ENCODE data around the gene NUDT14. TPM values are rescaled to one million over a fixed set of nuclear protein-coding genes. Genes with fewer than 3 reads are reported as not detected.

NUDT14 gene
- total and polyA plus RNA-seq, 7 donors = 14.7 to 45.4 (median 23.3) TPM

DNA sequence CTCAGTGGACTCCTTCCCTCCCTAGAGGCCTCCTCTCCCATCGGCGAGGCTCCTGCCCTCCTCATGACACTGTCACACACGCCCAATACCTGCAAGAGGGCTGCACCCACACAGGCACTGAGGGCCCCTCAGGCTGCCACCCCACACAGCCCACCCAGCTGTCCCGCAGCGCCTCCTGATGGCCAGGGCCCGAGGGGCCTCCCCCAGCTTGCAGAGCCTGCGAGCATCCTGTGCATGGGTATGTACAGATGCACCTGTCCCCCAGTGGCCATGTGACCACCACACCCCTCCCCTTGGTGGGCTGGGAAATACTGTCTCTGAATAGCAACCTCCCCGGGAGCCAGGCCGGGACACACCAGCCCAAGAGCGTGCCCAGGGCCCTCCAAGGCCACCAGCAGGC is 19.0 kb upstream of the NUDT14 start:
- Histone ChIP-seq H3K27me3 (ENCODE audit: insufficient read depth in 3 of 3, low read length in 2 of 3) (peaks cover 0 to 43% (median 8%) of the 10 kb centered on the region in 3 donors), H3K27ac (no peak overlapping the region), H3K9me3 (no peaks in the 10 kb centered on the region), H3K4me1 (peaks cover 27% of the 10 kb centered on the region), H3K4me3 (no peak overlapping the region), H3K36me3 (ENCODE audit: insufficient read depth in 1 of 2, low read depth in 1 of 2) (no peaks in the 10 kb centered on the region)
- WGBS, 3 donors = 70 to 80% (median 77%) methylated on average over 10 of the region's 10 CpGs
- ATAC-seq = no peak
- no peak for DNase-seq
- TF ChIP-seq, protein P1, sequence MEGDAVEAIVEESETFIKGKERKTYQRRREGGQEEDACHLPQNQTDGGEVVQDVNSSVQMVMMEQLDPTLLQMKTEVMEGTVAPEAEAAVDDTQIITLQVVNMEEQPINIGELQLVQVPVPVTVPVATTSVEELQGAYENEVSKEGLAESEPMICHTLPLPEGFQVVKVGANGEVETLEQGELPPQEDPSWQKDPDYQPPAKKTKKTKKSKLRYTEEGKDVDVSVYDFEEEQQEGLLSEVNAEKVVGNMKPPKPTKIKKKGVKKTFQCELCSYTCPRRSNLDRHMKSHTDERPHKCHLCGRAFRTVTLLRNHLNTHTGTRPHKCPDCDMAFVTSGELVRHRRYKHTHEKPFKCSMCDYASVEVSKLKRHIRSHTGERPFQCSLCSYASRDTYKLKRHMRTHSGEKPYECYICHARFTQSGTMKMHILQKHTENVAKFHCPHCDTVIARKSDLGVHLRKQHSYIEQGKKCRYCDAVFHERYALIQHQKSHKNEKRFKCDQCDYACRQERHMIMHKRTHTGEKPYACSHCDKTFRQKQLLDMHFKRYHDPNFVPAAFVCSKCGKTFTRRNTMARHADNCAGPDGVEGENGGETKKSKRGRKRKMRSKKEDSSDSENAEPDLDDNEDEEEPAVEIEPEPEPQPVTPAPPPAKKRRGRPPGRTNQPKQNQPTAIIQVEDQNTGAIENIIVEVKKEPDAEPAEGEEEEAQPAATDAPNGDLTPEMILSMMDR (IDR thresholded peaks at IDR 0.05) = no peak
- intact Hi-C loops (cut with DNase I) = loop anchor here in 1 of 2 donors (5.0 kb wide), 3 partner anchors 82 to 152 kb away; no protein-coding TSS in a partner anchor

DNA sequence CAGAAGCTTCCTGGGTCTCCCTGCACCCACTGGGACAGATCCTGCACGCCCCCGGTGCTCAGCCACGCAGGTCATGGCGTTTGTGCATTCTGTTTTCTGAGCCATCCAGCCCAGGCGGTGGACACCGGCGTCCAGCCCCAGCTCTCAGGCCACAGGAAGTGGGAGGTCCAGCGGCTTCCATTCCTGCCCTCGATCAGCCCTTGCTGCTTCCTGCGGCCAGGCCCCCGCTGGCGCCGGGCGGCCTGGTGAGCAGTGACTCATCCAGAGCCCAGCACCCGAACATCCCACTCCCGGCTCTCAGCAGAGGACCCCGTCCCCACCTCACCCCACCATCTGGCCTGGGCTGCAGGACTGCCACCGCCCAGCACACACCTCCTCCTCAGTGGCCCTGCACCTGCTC is 18.0 kb upstream of the NUDT14 start:
- H3K4me1 ChIP-seq = peaks cover 17% of the 10 kb centered on the region
- no peak for ATAC-seq

DNA sequence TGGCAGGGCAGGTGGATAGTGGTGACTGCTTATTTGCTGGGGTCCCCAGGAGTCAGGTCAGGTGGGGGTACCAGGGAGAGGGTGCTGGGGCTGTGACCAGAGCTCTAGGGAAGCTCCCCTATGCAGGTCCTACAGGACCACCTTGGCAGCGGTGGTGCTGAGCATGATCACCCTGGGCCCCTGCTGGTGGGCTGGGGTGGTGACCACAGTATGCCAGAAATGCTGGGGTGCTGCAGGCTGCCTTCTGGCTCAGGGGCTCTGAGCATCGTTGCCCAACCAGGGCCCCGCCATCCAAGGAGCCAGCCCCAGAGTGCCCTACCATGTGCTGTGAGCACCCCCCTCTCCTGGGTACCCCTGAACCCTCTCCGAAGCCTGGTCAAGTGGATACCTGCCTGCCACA is 17.5 kb upstream of the NUDT14 start:
- Histone ChIP-seq H3K4me3 (no peak overlapping the region), H3K4me1 (peaks cover 16% of the 10 kb centered on the region), H3K27me3 (ENCODE audit: insufficient read depth in 3 of 3, low read length in 2 of 3) (peaks cover 0 to 48% (median 12%) of the 10 kb centered on the region in 3 donors), H3K36me3 (ENCODE audit: insufficient read depth in 1 of 2, low read depth in 1 of 2) (no peaks in the 10 kb centered on the region), H3K27ac (peak overlapping the region; percentile 61), H3K9me3 (no peaks in the 10 kb centered on the region)
- TF ChIP-seq, protein P1 (IDR thresholded peaks at IDR 0.05) = no peak
- whole genome bisulfite sequencing, 3 donors = 74 to 86% (median 85%) methylated on average over 4 of the region's 4 CpGs
- no peak for DNase-seq
- ATAC-seq = no peak
- intact Hi-C loops (cut with DNase I) = loop anchor here in 1 of 2 donors (5.0 kb wide), 1 partner anchor 106 kb away; no protein-coding TSS in a partner anchor

More for the DNA sequence above, 18.0 kb upstream of the NUDT14 start:
- DNase-seq = no peak
- H3K27me3 ChIP-seq (ENCODE audit: insufficient read depth in 3 of 3, low read length in 2 of 3) = peaks cover 0 to 48% (median 12%) of the 10 kb centered on the region in 3 donors
- no peaks in the 10 kb centered on the region for H3K9me3 ChIP-seq
- TF ChIP-seq, protein P1 (IDR thresholded peaks at IDR 0.05) = no peak
- H3K27ac ChIP-seq = peak overlapping the region; percentile 61
- H3K4me3 ChIP-seq = no peak overlapping the region
- intact Hi-C loops (cut with DNase I) = loop anchor here in 1 of 2 donors (5.0 kb wide), 1 partner anchor 107 kb away; no protein-coding TSS in a partner anchor
- 50 to 54% (median 53%) methylated on average over 13 to 18 of the region's 18 CpGs for WGBS, 3 donors
- no peaks in the 10 kb centered on the region for H3K36me3 ChIP-seq (ENCODE audit: insufficient read depth in 1 of 2, low read depth in 1 of 2)

DNA sequence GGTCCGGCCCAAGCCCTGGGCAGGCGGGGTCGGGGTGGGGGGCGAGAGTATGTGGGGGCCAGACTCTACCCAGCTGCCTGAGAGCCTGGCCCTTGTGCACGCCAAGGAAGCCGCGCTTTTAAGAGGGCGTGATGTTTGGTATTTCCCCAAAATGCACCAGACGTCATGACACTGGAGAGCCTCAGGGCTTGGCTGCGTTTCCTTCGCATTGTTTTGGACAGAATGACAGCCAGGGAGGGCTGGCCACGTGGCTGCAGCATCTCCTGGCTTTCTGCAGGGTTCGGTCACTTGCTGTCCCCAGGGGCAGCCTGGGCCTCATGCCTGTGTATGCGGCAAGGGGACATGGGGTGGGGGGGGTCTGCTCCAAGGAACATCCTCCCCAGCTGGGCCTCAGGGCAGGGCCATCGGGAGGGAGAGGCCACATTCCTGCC is 16.1 kb upstream of the NUDT14 start:
- DNase-seq = peak in 1 of 2 donors; percentile 78
- TF ChIP-seq, protein P1 (IDR thresholded peaks at IDR 0.05) = no peak

More for the DNA sequence above, 16.1 kb upstream of the NUDT14 start:
- no peaks in the 10 kb centered on the region for H3K9me3 ChIP-seq
- no peak overlapping the region for H3K4me3 ChIP-seq
- H3K4me1 ChIP-seq = peaks cover 13% of the 10 kb centered on the region
- H3K27ac ChIP-seq = peak overlapping the region; percentile 61
- peak in 3 of 4 donors; percentile 2 to 28 (median 20) for ATAC-seq
- H3K27me3 ChIP-seq (ENCODE audit: insufficient read depth in 3 of 3, low read length in 2 of 3) = peaks cover 0 to 48% (median 15%) of the 10 kb centered on the region in 3 donors
- WGBS, 3 donors = 4 to 7% (median 5%) methylated on average over 13 to 15 of the region's 15 CpGs
- intact Hi-C loops (cut with DNase I) = loop anchor here in 1 of 2 donors (5.0 kb wide), 1 partner anchor 105 kb away; no protein-coding TSS in a partner anchor
- no peaks in the 10 kb centered on the region for H3K36me3 ChIP-seq (ENCODE audit: insufficient read depth in 1 of 2, low read depth in 1 of 2)

Data from psoas muscle (tissue), 8 donors.